Stomach (tissue), 9 donors: Measurements from ENCODE around the gene PRKCE. TPM values are rescaled to one million over a fixed set of nuclear protein-coding genes. Genes with fewer than 3 reads are reported as not detected.

Experiments
- DNase-seq, 2 donors: peaks; one replicate each; pipeline versions ENCODE4 v3.0.0 to v3.0.0-alpha.2; 2013 to 2019
- H3K27ac ChIP-seq, 5 donors: fragments of 200-600 bp in 4 of 5; sonication (generic) in 4 of 5; one replicate each; pipeline ENCODE4 v1.5.1; 2013 to 2019; ENCODE audit warnings: mild to moderate bottlenecking in 1 of 5, moderate library complexity in 1 of 5
- H3K27me3 ChIP-seq, 3 donors: fragments of 200-600 bp; sonication (generic); one replicate each; pipeline ENCODE4 v1.5.1; 2017 to 2019; ENCODE audit warnings: mixed run types in 1 of 3
- H3K36me3 ChIP-seq, 4 donors: fragments of 200-600 bp; sonication (generic); 1 replicate in 3 of 4; 2 replicates in 1 of 4; pipeline ENCODE4 v1.5.1; 2016 to 2019
- H3K4me1 ChIP-seq, 4 donors: fragments of 200-600 bp; sonication (generic); one replicate each; pipeline ENCODE4 v1.5.1; 2016 to 2019
- H3K4me3 ChIP-seq, 4 donors: fragments of 200-600 bp; sonication (generic) in 3 of 4; one replicate each; pipeline ENCODE4 v1.5.1; 2016 to 2019; ENCODE audit warnings: mild to moderate bottlenecking in 1 of 4
- H3K9me3 ChIP-seq, 4 donors: fragments of 200-600 bp; sonication (generic); one replicate each; pipeline ENCODE4 v1.5.1; 2016 to 2019
- EP300 ChIP-seq: sonication (generic); formaldehyde crosslinking; IDR thresholded peaks from one replicate; pipeline ENCODE4 v1.6.1; 2017; ENCODE audit warnings: antibody characterized with exemption
- POLR2A ChIP-seq, 4 donors: fragments of 450-650 bp; IDR thresholded peaks; one replicate each; pipeline ENCODE4 v1.6.1; 2016; ENCODE audit warnings: antibody characterized with exemption in 4 of 4, control low read depth in 2 of 4, mild to moderate bottlenecking in 1 of 4, moderate library complexity in 1 of 4
- POLR2AphosphoS5 ChIP-seq, 3 donors: sonication (generic); formaldehyde crosslinking; IDR thresholded peaks; one replicate each; pipeline ENCODE4 v1.6.1; 2016; ENCODE audit warnings: antibody characterized with exemption in 3 of 3
- WGBS, 5 donors: extraction: QIAGEN DNeasy Blood & Tissue Kit in 3 of 5; methylation state at CpG; one replicate each; pipeline versions ENCODE4 v1.1.5 to v1.1.7; 2013 to 2018; 5-methylcytosine and 5-hydroxymethylcytosine counted together
- intact Hi-C: fragments of 100-400 bp; cut with DNase I; formaldehyde crosslinking; loops from one replicate; pipeline ENCODE4 v1.15.1; 2023; ENCODE audit warnings: low total_unique reads
- polyA plus RNA-seq, 3 donors: library from polyadenylated mRNA; stranded (reverse); fragments of 200-250 nt; gene quantifications; one replicate each; pipeline ENCODE4 v1.2.3, GENCODE V29; 2013
- total RNA-seq, 5 donors: library from RNA; depleted of rRNA; stranded (reverse); fragments of >200 nt; gene quantifications; one replicate each; pipeline versions ENCODE4 v1.1.0 to v1.2.3, GENCODE V29; 2014 to 2016
- TF ChIP-seq, protein P1 (sequence below), 7 experiments: fragments of 450-650 bp in 4 of 7; fragments of 200-600 bp in 3 of 7; sonication (generic) in 3 of 7; IDR thresholded peaks; one replicate each; pipeline ENCODE4 v1.5.1; 2016 to 2019; ENCODE audit warnings: antibody characterized with exemption in 7 of 7, control low read depth in 2 of 7, mild to moderate bottlenecking in 1 of 7
- donor health status: healthy with polysubstance abuse.
- donor health status: Bipolar disorder and iron deficiency.
- donor health status: healthy.

PRKCE gene
- total and polyA plus RNA-seq, 8 donors = 2.0 to 92.0 (median 10.0) TPM

DNA sequence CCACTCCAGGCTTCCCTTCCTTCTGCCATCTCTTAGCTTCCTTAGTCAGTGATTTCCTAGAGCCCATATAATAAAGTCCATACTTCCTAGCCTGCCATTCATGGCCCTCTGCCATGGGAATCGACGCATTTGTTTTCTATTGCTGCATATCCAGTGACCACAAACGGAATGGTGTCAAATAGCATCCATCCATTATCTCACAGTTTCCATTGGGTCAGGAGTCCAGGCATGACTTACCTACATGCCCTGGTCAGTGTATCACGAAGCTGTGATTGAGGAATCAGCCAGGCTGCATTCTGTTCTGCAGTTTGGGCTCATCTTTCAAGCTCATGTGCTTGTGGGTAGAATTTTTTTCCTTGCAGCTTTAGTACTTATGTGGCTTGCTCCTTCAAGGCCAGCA, 436.0 kb downstream of the PRKCE start:
- intact Hi-C loops = no loop called here

DNA sequence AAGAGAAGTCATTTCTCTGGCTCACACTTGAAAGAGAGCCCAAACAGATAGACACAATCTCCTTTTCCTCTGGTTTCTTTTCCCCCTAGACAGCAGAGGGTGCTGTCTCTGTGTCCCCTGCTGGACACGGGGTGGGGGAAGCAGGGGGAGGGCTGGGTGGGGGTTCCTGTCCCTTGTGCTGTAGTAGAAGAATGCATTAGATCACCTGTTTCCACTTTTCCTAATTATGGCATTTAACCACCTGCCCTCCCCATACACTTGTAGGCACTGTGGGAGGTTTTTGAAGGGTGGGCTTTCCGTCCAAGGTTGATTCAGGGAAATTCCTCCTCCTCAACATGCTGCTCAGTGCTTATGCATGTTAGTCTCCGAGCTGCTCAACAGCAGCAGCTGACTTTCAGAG, 439.5 kb downstream of the PRKCE start:
- H3K36me3 ChIP-seq = peaks cover 5 to 49% (median 30%) of the 10 kb centered on the region in 4 donors
- no peaks in the 10 kb centered on the region for H3K27me3 ChIP-seq
- H3K4me3 ChIP-seq = no peak overlapping the region
- 24 to 74% (median 42%) methylated on average over 3 of the region's 3 CpGs for WGBS, 5 donors
- peaks cover 0 to 11% (median 3%) of the 10 kb centered on the region in 4 donors for H3K9me3 ChIP-seq
- TF ChIP-seq POLR2AphosphoS5 (IDR thresholded peaks at IDR 0.05) (no peak), EP300 (no peak), POLR2A (IDR thresholded peaks at IDR 0.05) (no peak)
- TF ChIP-seq, protein P1, sequence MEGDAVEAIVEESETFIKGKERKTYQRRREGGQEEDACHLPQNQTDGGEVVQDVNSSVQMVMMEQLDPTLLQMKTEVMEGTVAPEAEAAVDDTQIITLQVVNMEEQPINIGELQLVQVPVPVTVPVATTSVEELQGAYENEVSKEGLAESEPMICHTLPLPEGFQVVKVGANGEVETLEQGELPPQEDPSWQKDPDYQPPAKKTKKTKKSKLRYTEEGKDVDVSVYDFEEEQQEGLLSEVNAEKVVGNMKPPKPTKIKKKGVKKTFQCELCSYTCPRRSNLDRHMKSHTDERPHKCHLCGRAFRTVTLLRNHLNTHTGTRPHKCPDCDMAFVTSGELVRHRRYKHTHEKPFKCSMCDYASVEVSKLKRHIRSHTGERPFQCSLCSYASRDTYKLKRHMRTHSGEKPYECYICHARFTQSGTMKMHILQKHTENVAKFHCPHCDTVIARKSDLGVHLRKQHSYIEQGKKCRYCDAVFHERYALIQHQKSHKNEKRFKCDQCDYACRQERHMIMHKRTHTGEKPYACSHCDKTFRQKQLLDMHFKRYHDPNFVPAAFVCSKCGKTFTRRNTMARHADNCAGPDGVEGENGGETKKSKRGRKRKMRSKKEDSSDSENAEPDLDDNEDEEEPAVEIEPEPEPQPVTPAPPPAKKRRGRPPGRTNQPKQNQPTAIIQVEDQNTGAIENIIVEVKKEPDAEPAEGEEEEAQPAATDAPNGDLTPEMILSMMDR (IDR thresholded peaks at IDR 0.05) = no peak
- no peak overlapping the region for H3K27ac ChIP-seq
- H3K4me1 ChIP-seq = peaks cover 0 to 4% (median 0%) of the 10 kb centered on the region in 4 donors
- DNase-seq = no peak
- intact Hi-C loops = no loop called here

More for the DNA sequence above, 436.0 kb downstream of the PRKCE start:
- peaks cover 5 to 40% (median 30%) of the 10 kb centered on the region in 4 donors for H3K36me3 ChIP-seq
- WGBS, 5 donors = 87 to 92% (median 90%) methylated on average over 4 of the region's 4 CpGs
- H3K4me3 ChIP-seq = no peak overlapping the region
- peak overlapping the region in 3 of 5 donors; percentile 3 to 54 (median 20) for H3K27ac ChIP-seq
- TF ChIP-seq POLR2AphosphoS5 (IDR thresholded peaks at IDR 0.05) = no peak
- TF ChIP-seq EP300 = no peak
- no peak for TF ChIP-seq POLR2A (IDR thresholded peaks at IDR 0.05)
- TF ChIP-seq, protein P1 (IDR thresholded peaks at IDR 0.05) = no peak
- DNase-seq = no peak
- no peaks in the 10 kb centered on the region for H3K9me3 ChIP-seq
- no peaks in the 10 kb centered on the region for H3K27me3 ChIP-seq
- H3K4me1 ChIP-seq = peaks cover 0 to 14% (median 0%) of the 10 kb centered on the region in 4 donors

DNA sequence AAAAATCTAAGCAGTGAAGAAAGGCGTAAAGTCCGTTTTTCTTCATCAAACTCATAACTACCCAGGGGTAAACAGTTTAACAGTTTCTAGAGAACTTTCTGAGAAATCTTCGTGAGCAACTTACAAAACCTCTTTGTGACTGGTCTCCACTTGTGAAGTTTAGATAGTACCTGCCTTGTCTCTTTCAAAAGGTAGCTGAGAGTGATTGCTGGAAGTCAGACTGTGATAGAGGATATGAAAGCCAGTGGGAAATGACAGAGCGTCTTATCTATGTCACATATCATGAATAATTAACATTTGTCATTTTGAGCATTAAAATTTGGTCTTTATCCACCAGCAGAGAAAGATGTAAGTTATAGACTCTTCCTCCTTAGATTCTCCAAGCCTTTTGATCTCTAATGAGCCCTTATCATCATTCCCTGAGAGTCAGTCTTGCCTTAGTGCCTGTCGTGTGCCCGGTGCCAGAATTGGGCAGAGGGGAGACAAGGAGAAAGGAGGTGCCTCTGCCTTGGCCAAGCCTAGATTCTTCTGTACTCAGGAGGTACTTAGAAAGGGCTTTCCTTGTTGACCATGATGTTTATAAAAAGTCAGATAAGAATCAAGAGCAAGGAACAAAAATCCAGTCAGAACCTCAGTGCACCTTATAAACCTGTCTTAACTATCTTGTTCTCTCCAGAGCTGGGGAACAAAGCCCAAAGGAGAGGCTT, 440.6 kb downstream of the PRKCE start:
- TF ChIP-seq POLR2A (IDR thresholded peaks at IDR 0.05) (no peak), EP300 (no peak), POLR2AphosphoS5 (IDR thresholded peaks at IDR 0.05) (no peak)
- TF ChIP-seq, protein P1 (IDR thresholded peaks at IDR 0.05) = no peak
- Histone ChIP-seq H3K36me3 (peaks cover 5 to 38% (median 26%) of the 10 kb centered on the region in 4 donors), H3K9me3 (peaks cover 0 to 11% (median 3%) of the 10 kb centered on the region in 4 donors), H3K27me3 (no peaks in the 10 kb centered on the region), H3K4me3 (no peak overlapping the region), H3K27ac (no peak overlapping the region), H3K4me1 (peaks cover 0 to 8% (median 0%) of the 10 kb centered on the region in 4 donors)
- no peak for DNase-seq
- WGBS, 5 donors = 56 to 84% (median 73%) methylated on average over 6 of the region's 6 CpGs
- intact Hi-C loops = no loop called here

DNA sequence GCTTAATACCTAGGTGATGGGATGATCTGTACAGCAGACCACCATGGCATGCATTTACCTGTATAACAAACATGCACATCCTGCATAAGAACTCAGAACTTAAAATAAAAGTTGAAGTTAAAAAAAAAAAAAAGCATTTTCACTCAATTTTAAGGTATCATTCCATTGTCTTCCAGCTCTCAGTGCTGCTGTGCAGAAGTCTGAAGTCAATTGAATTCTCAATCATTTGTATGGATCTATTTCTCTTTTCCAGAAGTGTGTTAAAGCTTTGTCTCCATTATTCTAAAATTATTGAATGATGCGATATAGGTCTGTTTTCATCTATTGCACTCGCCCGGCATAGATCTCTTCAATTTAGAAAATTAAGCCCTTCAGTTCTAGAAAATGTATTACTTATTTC, 443.2 kb downstream of the PRKCE start:
- no peak for DNase-seq

More for the DNA sequence above, 443.2 kb downstream of the PRKCE start:
- Histone ChIP-seq H3K27ac (no peak overlapping the region), H3K36me3 (peaks cover 0 to 12% (median under 1%) of the 10 kb centered on the region in 4 donors), H3K4me3 (no peak overlapping the region), H3K27me3 (no peaks in the 10 kb centered on the region), H3K4me1 (peaks cover 6 to 28% (median 15%) of the 10 kb centered on the region in 4 donors), H3K9me3 (peaks cover 0 to 11% (median 3%) of the 10 kb centered on the region in 4 donors)
- 78 to 99% (median 81%) methylated on average over 3 of the region's 3 CpGs for WGBS, 5 donors
- intact Hi-C loops = no loop called here
- TF ChIP-seq, protein P1 (IDR thresholded peaks at IDR 0.05) = no peak
- TF ChIP-seq POLR2A (IDR thresholded peaks at IDR 0.05) (no peak), EP300 (no peak), POLR2AphosphoS5 (IDR thresholded peaks at IDR 0.05) (no peak)
